ENCODE results near the gene FAM169A.

DNA sequence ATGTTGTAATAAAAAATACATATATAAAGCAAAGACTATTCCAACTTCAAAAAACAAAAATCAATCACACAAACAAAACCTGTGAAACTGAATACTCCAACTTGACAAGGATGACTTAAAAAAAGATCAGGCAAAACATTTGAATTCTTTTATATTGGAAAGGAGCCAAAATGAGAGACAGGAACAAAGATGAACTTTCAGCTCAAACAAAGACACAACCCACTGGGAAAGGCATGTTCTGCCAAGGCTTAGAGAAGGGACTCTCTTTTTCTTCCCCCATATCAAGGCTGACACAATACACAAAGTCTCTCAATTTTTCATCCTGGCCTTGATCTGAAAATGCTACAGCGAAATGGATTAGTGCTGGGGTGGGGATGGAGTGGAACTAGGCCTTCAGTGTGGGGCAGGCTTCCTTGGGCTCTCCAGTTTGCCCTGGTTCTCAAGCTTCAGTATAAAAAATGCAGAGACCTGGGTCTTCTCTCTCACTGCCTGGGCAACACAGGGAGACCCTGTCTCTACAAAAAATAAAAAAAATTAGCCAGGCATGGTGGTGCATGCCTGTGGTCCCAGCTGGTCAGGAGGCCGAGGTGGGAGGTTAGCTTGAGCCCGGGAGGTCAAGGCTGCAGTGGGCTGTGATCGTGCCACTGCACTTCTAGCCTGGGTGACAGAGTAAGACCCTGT, 11.6 kb upstream of the FAM169A start:
- TF ChIP-seq POLR2A (IDR thresholded peaks at IDR 0.05; ENCODE audit: low read length) (no peak), GATA1 (IDR thresholded peaks at IDR 0.05; ENCODE audit: low read depth, low read length) (no peak)
